IMR-90 (cell line): ENCODE results near the gene DIP2C. TPM values are rescaled to one million over a fixed set of nuclear protein-coding genes. Genes with fewer than 3 reads are reported as not detected.

Experiments
- ATAC-seq: fragments of 200-7000 bp; cut with Tn5 transposase; 2 replicates; pipeline ENCODE4 v1.9.1; 2020; ENCODE audit warnings: low read depth, mild to moderate bottlenecking, moderate library complexity
- BruUV-seq: library from RNA; stranded (reverse); fragments of 400-500 nt; replicated peaks from 2 replicates; lab custom pipeline; 2021; lab: Mats Ljungman, UMichigan
- CTCF ChIA-PET: fragments of 300-600 bp; formaldehyde crosslinking; extraction: SDS; loops from one replicate; lab custom pipeline; 2021; ENCODE audit warnings: antibody characterized with exemption; lab: Yijun Ruan, JAX
- POLR2A ChIA-PET: fragments of 300-600 bp; sonication (Branson Sonifier 250); formaldehyde crosslinking; loops from one replicate; lab custom pipeline; 2022; ENCODE audit warnings: antibody characterized with exemption; ENCODE audit not compliant: unreplicated experiment; lab: Charles Lee
- DNase-seq: peaks from one replicate; pipeline ENCODE4 v3.0.0; 2013
- H2AFZ ChIP-seq: replicated peaks from 2 replicates; pipeline ENCODE3; 2013; ENCODE audit warnings: low read length, mild to moderate bottlenecking; ENCODE audit not compliant: poor library complexity
- H2AK5ac ChIP-seq: 2 replicates; pipeline ENCODE4 v1.6.1; 2013; ENCODE audit warnings: low read depth, low read length, inconsistent platforms
- H2AK9ac ChIP-seq: replicated peaks from 2 replicates; pipeline ENCODE3; 2013; ENCODE audit warnings: mild to moderate bottlenecking, low read depth, low read length, moderate library complexity; ENCODE audit not compliant: poor library complexity
- H2BK120ac ChIP-seq: 2 replicates; pipeline ENCODE4 v1.6.1; 2013; ENCODE audit warnings: low read depth, low read length, inconsistent platforms
- H2BK15ac ChIP-seq: 3 replicates; pipeline ENCODE4 v1.6.1; 2013; ENCODE audit warnings: low read depth, low read length, inconsistent platforms
- H2BK20ac ChIP-seq: 2 replicates; pipeline ENCODE4 v1.6.1; 2013; ENCODE audit warnings: low read depth, mild to moderate bottlenecking, inconsistent platforms, low read length, moderate library complexity
- H2BK5ac ChIP-seq: 2 replicates; pipeline ENCODE4 v1.6.1; 2013; ENCODE audit warnings: mild to moderate bottlenecking, low read depth, low read length, inconsistent platforms; ENCODE audit not compliant: poor library complexity, severe bottlenecking
- H3K14ac ChIP-seq: replicated peaks from 2 replicates; pipeline ENCODE4 v1.6.1; 2013; ENCODE audit warnings: low read depth, low read length, inconsistent platforms
- H3K18ac ChIP-seq: 2 replicates; pipeline ENCODE4 v1.6.1; 2013; ENCODE audit warnings: low read depth, low read length, control low read depth
- H3K23ac ChIP-seq: 2 replicates; pipeline ENCODE4 v1.6.1; 2013; ENCODE audit warnings: low read depth, low read length, inconsistent platforms
- H3K27ac ChIP-seq: 2 replicates; pipeline ENCODE4 v1.5.1; 2013; ENCODE audit warnings: mild to moderate bottlenecking, control low read depth, low read length; ENCODE audit not compliant: insufficient read depth
- H3K27me3 ChIP-seq: 2 replicates; pipeline ENCODE4 v1.6.1; 2013; ENCODE audit warnings: low read length; ENCODE audit not compliant: control insufficient read depth, insufficient read depth
- H3K36me3 ChIP-seq: 2 replicates; pipeline ENCODE4 v1.6.1; 2013; ENCODE audit warnings: low read length, mixed read lengths; ENCODE audit not compliant: control insufficient read depth, insufficient read depth
- H3K4ac ChIP-seq: 2 replicates; pipeline ENCODE4 v1.6.1; 2013; ENCODE audit warnings: low read depth, low read length, inconsistent platforms
- H3K4me1 ChIP-seq: 2 replicates; pipeline ENCODE4 v1.6.1; 2013; ENCODE audit warnings: low read length, mixed read lengths; ENCODE audit not compliant: control insufficient read depth, insufficient read depth
- H3K4me2 ChIP-seq: 2 replicates; pipeline ENCODE4 v1.6.1; 2013; ENCODE audit warnings: low read depth, mild to moderate bottlenecking, control low read depth, low read length, moderate library complexity
- H3K4me3 ChIP-seq: 2 replicates; pipeline ENCODE4 v1.5.1; 2013; ENCODE audit warnings: low read depth, mild to moderate bottlenecking, control low read depth, low read length, moderate library complexity; ENCODE audit not compliant: insufficient read depth
- H3K56ac ChIP-seq: 2 replicates; pipeline ENCODE4 v1.6.1; 2013; ENCODE audit warnings: low read length, inconsistent platforms; ENCODE audit not compliant: insufficient read depth; ENCODE audit errors: extremely low read depth
- H3K79me1 ChIP-seq, 2 experiments: 2 replicates each; pipeline ENCODE4 v1.6.1; 2013; ENCODE audit warnings: low read length in 2 of 2, inconsistent platforms in 1 of 2, low read depth in 1 of 2
- H3K9ac ChIP-seq: 2 replicates; pipeline ENCODE4 v1.6.1; 2013; ENCODE audit warnings: low read depth, low read length, control low read depth
- H3K9me1 ChIP-seq: 2 replicates; pipeline ENCODE4 v1.6.1; 2013; ENCODE audit warnings: low read length, inconsistent platforms; ENCODE audit not compliant: insufficient read depth
- H3K9me3 ChIP-seq: 2 replicates; pipeline ENCODE4 v1.6.1; 2013; ENCODE audit warnings: low read length; ENCODE audit not compliant: control insufficient read depth, insufficient read depth
- H4K20me1 ChIP-seq: 2 replicates; pipeline ENCODE4 v1.6.1; 2013; ENCODE audit warnings: low read length, inconsistent platforms; ENCODE audit not compliant: insufficient read depth
- H4K5ac ChIP-seq: 2 replicates; pipeline ENCODE4 v1.6.1; 2013; ENCODE audit warnings: mild to moderate bottlenecking, low read depth, low read length, control low read depth
- H4K8ac ChIP-seq, 2 experiments: 2 replicates each; pipeline ENCODE4 v1.6.1; 2013; ENCODE audit warnings: low read depth in 2 of 2, low read length in 2 of 2, control low read depth in 1 of 2, inconsistent platforms in 1 of 2
- H4K91ac ChIP-seq: 2 replicates; pipeline ENCODE4 v1.6.1; 2013; ENCODE audit warnings: low read depth, low read length, inconsistent platforms; ENCODE audit not compliant: insufficient read depth
- BHLHE40 ChIP-seq: fragments of 150-350 bp; IDR thresholded peaks from 2 replicates; pipeline ENCODE4 v1.6.1; 2016; ENCODE audit warnings: mild to moderate bottlenecking, low read depth, low read length
- CTCF ChIP-seq: conservative IDR thresholded peaks from 2 replicates; pipeline ENCODE4 v1.5.1; 2012; ENCODE audit warnings: mild to moderate bottlenecking, low read depth, low read length, improper control_type of control experiment
- FOS ChIP-seq: fragments of 150-350 bp; IDR thresholded peaks from 2 replicates; pipeline ENCODE4 v1.6.1; 2016; ENCODE audit warnings: low read depth, low read length
- MAZ ChIP-seq: IDR thresholded peaks from 2 replicates; pipeline ENCODE4 v1.6.1; 2012; ENCODE audit warnings: low read depth, mild to moderate bottlenecking, low read length, improper control_type of control experiment, moderate library complexity, borderline replicate concordance
- MXI1 ChIP-seq: IDR thresholded peaks from 2 replicates; pipeline ENCODE4 v1.6.1; 2012; ENCODE audit warnings: low read depth, mild to moderate bottlenecking, low read length, moderate library complexity, borderline replicate concordance
- POLR2A ChIP-seq: IDR thresholded peaks from 2 replicates; pipeline ENCODE4 v1.6.1; 2012; ENCODE audit warnings: mild to moderate bottlenecking, low read depth, low read length
- RAD21 ChIP-seq: IDR thresholded peaks from 2 replicates; pipeline ENCODE4 v1.6.1; 2012; ENCODE audit warnings: low read length, improper control_type of control experiment
- RCOR1 ChIP-seq: IDR thresholded peaks from 2 replicates; pipeline ENCODE4 v1.6.1; 2012; ENCODE audit warnings: mild to moderate bottlenecking, low read length, improper control_type of control experiment; ENCODE audit not compliant: insufficient replicate concordance
- RFX5 ChIP-seq: IDR thresholded peaks from 2 replicates; pipeline ENCODE4 v1.8.0; 2012; ENCODE audit warnings: low read depth, mild to moderate bottlenecking, low read length, moderate library complexity
- SMC3 ChIP-seq: fragments of 150-350 bp; IDR thresholded peaks from 2 replicates; pipeline ENCODE4 v1.6.1; 2016; ENCODE audit warnings: low read depth, mild to moderate bottlenecking, antibody characterized with exemption, low read length, moderate library complexity
- USF2 ChIP-seq: fragments of 150-350 bp; IDR thresholded peaks from 2 replicates; pipeline ENCODE4 v1.6.1; 2017; ENCODE audit warnings: mild to moderate bottlenecking, antibody characterized with exemption, low read length, low read depth
- WGBS, 2 experiments: methylation state at CpG; one replicate each; pipeline versions ENCODE4 v1.1.5 to v1.1.7; 2013; ENCODE audit warnings: missing lambda C conversion rate in 2 of 2; ENCODE audit not compliant: insufficient read length in 1 of 2; ENCODE audit errors: extremely low coverage in 2 of 2; 5-methylcytosine and 5-hydroxymethylcytosine counted together
- dilution Hi-C: fragments of 300-500 bp; cut with HindIII; formaldehyde crosslinking; loops from one replicate; pipeline ENCODE4 v1.14.3; 2018; ENCODE audit warnings: low sequenced_read_pairs; ENCODE audit not compliant: unreplicated experiment
- in situ Hi-C: fragments of 300-500 bp; cut with MboI; formaldehyde crosslinking; loops from 3 replicates; pipeline ENCODE4 v1.14.3; 2019; ENCODE audit warnings: low sequenced_read_pairs, inconsistent platforms, mixed read lengths
- intact Hi-C: fragments of 100-400 bp; cut with micrococcal nuclease; formaldehyde crosslinking; loops from 2 replicates; pipeline ENCODE4 v1.10.0; 2022
- polyA plus RNA-seq, 3 experiments: library from polyadenylated mRNA; depleted of rRNA; stranded (reverse); fragments of >200 nt; gene quantifications; 2 replicates each; pipeline ENCODE4 v1.2.3, GENCODE V29; 2012; ENCODE audit warnings: low replicate concordance in 1 of 3
- total RNA-seq: library from RNA; depleted of rRNA; stranded (reverse); fragments of >200 nt; gene quantifications from 2 replicates; pipeline ENCODE4 v1.2.3, GENCODE V29; 2012
- TF ChIP-seq, protein P1 (sequence below): fragments of 150-350 bp; IDR thresholded peaks from 2 replicates; pipeline ENCODE4 v1.6.1; 2016; ENCODE audit warnings: low read depth, mild to moderate bottlenecking, low read length, moderate library complexity, borderline replicate concordance

The DIP2C gene
- total and polyA plus RNA-seq, 2 of the 4 experiments (the other 2 are of a cell fraction) = 8.6 to 17.3 TPM

- dilution Hi-C loops (no loop called here), intact Hi-C loops (no loop called here), in situ Hi-C loops (no loop called here)
- no peak overlapping the region for H3K14ac ChIP-seq
- H2BK15ac ChIP-seq = no peak overlapping the region
- no peaks in the 10 kb centered on the region; the same call in 1 of the 2 replicates for H3K4me1 ChIP-seq
- H3K9ac ChIP-seq = no peak overlapping the region
- no peak overlapping the region for H2BK120ac ChIP-seq
- H4K20me1 ChIP-seq = peaks cover 4% of the 10 kb centered on the region; the same call in 1 of the 2 replicates
- H3K56ac ChIP-seq = no peak overlapping the region
- POLR2A ChIA-PET = interaction anchor here (0.7 kb wide), 1 partner anchor 97 kb away, joined by 3 read pairs; no protein-coding TSS in a partner anchor
- no peak overlapping the region for H2BK5ac ChIP-seq
- BruUV-seq = no TSS peak
- H4K91ac ChIP-seq = no peak overlapping the region
- no peak overlapping the region for H2BK20ac ChIP-seq
- no peak overlapping the region for H2AK9ac ChIP-seq
- no peak overlapping the region for H2AK5ac ChIP-seq
- CTCF ChIA-PET = no interaction called here
- H3K9me3 ChIP-seq = no peaks in the 10 kb centered on the region
- no peak overlapping the region for H3K4me2 ChIP-seq
- H3K18ac ChIP-seq = no peak overlapping the region
- ATAC-seq = no peak
- no peak overlapping the region for H3K27ac ChIP-seq
- no peaks in the 10 kb centered on the region for H3K27me3 ChIP-seq
- no peak overlapping the region for H3K4ac ChIP-seq
- WGBS, 2 experiments = no CpG with 5 or more reads among the region's 11 CpGs
- H3K9me1 ChIP-seq = peaks cover 8% of the 10 kb centered on the region
- H4K8ac ChIP-seq = no peak overlapping the region
- no peak overlapping the region for H3K4me3 ChIP-seq
- H4K5ac ChIP-seq = no peak overlapping the region
- H3K79me1 ChIP-seq = peaks cover 29 to 44% of the 10 kb centered on the region in 2 experiments
- no peak for TF ChIP-seq RFX5
- TF ChIP-seq BHLHE40 = no peak
- TF ChIP-seq FOS = no peak
- no peak for TF ChIP-seq RCOR1
- no peak for TF ChIP-seq USF2
- no peak for TF ChIP-seq POLR2A
- TF ChIP-seq CTCF = no peak
- no peak for TF ChIP-seq MAZ
- TF ChIP-seq RAD21 = no peak
- no peak for TF ChIP-seq MXI1
- TF ChIP-seq, protein P1, sequence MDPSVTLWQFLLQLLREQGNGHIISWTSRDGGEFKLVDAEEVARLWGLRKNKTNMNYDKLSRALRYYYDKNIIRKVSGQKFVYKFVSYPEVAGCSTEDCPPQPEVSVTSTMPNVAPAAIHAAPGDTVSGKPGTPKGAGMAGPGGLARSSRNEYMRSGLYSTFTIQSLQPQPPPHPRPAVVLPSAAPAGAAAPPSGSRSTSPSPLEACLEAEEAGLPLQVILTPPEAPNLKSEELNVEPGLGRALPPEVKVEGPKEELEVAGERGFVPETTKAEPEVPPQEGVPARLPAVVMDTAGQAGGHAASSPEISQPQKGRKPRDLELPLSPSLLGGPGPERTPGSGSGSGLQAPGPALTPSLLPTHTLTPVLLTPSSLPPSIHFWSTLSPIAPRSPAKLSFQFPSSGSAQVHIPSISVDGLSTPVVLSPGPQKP = no peak
- TF ChIP-seq SMC3 = no peak
- DNase-seq = no peak
- H3K36me3 ChIP-seq = 0 out of 2 replicates have a peak, but pooled peaks cover 1% of the 10 kb centered on the region
- H3K23ac ChIP-seq = no peak overlapping the region
- H2AFZ ChIP-seq = no peak overlapping the region
These were observed 456.6 kb downstream of the DIP2C start for GRCh38 chr10:232878-233277.
